ENCODE measurements around the gene DDX56. TPM values are rescaled to one million over a fixed set of nuclear protein-coding genes. Genes with fewer than 3 reads are reported as not detected.

DDX56 gene
- total and polyA plus RNA-seq, 2 experiments from 2014 or later = 65.1 to 70.5 TPM

DNA sequence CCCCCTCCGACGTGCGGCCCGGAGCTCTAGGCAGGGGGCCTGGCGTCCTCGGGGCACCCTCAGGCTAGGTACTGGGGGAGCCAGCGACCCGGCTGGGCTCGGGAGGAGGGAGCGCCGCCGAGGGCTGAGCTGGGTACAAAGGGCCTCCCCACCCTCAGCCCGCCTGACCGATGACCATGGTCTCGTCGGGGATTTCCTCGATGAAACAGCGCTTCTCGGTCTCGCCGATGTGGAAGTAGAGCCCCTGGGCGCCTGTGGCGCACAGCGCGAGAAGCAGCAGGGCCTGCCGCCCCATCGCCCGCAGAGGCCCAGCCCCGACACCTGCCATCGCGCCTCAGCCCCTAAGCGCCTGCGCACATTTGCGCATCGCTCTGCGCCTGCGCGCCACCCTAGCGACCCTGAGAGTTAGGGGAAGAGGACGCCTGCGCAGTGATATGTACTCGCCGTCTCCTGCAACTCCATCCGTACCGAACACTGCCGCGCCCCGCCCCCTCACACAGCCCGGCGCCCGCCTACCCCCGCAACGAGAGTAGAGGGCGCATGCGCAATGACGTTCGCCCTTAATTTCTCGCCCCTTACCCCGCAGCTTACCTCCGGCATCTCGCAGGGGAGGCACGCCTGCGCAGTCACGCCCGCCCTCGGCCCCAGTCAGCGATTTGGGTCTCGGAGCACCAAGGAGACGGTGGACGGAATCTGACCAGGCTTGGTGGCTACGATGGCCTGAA, 8.3 kb upstream of the DDX56 start, which contains the start of gene TMED4:
TSS of gene TMED4 (minus strand) at position 353 of the 725 bp plus-strand sequence. CDS start at position 328, 25 bp downstream.
- 1 to 2% methylated on average over 48 to 65 of the region's 71 CpGs for WGBS, 2 experiments (ENCODE audit: low coverage in 1 of 2, low lambda C conversion rate in 2 of 2, missing lambda C conversion rate in 2 of 2)
- peaks cover 11% of the 10 kb centered on the region for H3K36me3 ChIP-seq (ENCODE audit: low read depth)
- DNase-seq = peak; percentile 99

DNA sequence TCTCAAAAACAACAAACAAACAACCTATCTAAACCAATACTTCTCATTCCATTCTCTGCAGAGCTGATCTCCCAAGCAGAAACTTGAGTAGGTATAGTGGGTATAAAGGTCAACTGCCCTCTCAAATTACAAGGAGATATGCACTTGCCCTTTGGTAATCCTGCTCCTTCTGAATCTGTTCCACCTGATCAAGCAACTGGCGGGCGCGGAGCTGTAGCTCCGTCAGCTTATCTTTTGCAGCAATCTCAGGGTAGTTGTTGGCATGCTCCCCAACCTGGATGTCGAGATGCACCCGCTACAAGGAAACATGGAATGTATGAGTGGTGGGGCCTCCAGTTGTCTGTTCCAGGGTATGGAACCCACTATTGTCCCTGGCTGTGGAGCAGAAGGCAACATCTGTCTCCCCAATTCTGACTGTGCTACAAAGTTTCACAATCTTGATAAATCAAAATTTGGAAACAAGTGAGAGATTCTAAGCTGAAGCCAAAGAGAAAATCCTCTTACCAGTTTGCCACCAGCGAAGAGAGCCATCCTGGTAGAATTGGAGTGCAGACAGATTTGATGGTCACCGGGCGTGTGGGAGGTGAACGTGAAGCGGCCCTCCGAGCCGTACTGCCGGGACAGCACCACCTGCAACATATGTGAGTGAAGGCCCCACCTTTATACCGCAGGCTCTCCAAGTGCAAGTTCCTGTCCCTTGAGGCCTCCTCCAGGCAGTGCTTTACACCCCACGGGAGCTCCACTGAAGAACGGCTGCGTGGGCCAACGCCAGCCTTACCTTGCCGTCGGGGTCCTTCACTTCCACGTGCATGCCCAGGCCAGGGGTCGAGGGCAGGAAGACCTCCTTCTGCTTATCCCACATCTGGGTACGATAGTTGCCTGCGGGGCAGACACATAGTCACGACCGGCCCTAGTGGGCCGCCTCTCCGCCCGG, 7.5 kb upstream of the DDX56 start:
- H3K4me2 ChIP-seq (ENCODE audit: unreplicated experiment) = peak overlapping the region; percentile 77
- H3K4me3 ChIP-seq = peak overlapping the region; percentile 87
- H3K36me3 ChIP-seq (ENCODE audit: low read depth) = peaks cover 11% of the 10 kb centered on the region
- H4K20me1 ChIP-seq (ENCODE audit: insufficient read depth) = no peaks in the 10 kb centered on the region
- peak overlapping the region; percentile 90 for H2AFZ ChIP-seq
- 0 out of 2 replicates have a peak overlapping the region, but pooled peaks have one; percentile 11 for H3K27ac ChIP-seq
- H3K9me3 ChIP-seq (ENCODE audit: low read depth) = no peaks in the 10 kb centered on the region
- 19 to 20% methylated on average over 27 to 30 of the region's 30 CpGs for WGBS, 2 experiments (ENCODE audit: low coverage in 1 of 2, low lambda C conversion rate in 2 of 2, missing lambda C conversion rate in 2 of 2)
- peak; percentile 41 for DNase-seq
- peak overlapping the region; percentile 91 for H3K9ac ChIP-seq
- H3K9me2 ChIP-seq (ENCODE audit: insufficient read depth) = no peaks in the 10 kb centered on the region
- no peak for TF ChIP-seq EZH2 (IDR thresholded peaks at IDR 0.05; ENCODE audit: insufficient read depth, poor library complexity, severe bottlenecking)
- TF ChIP-seq EZH2phosphoT487 (IDR thresholded peaks at IDR 0.05; ENCODE audit: insufficient read depth, low read depth) = no peak
- H3K79me2 ChIP-seq (ENCODE audit: insufficient read depth) = peaks cover 38% of the 10 kb centered on the region
- H3K4me1 ChIP-seq (ENCODE audit: insufficient read depth) = peaks cover 7% of the 10 kb centered on the region; the same call in 1 of the 2 replicates
- H3F3A ChIP-seq (ENCODE audit: insufficient read depth) = peaks cover 14% of the 10 kb centered on the region; the same call in 1 of the 2 replicates
- in situ Hi-C loops (cut with MboI) = loop anchor here (25.0 kb wide), 1 partner anchor 531 kb away; the partner anchor contains the start of gene TBRG4
- H3K27me3 ChIP-seq (replicated peaks; ENCODE audit: insufficient read depth) = no peaks in the 10 kb centered on the region

More for the DNA sequence above, 8.3 kb upstream of the DDX56 start, which contains the start of gene TMED4:
- Histone ChIP-seq H3K4me1 (ENCODE audit: insufficient read depth) (peaks cover 7% of the 10 kb centered on the region; the same call in 1 of the 2 replicates), H4K20me1 (ENCODE audit: insufficient read depth) (no peaks in the 10 kb centered on the region), H3K9me3 (ENCODE audit: low read depth) (no peaks in the 10 kb centered on the region), H3K27me3 (replicated peaks; ENCODE audit: insufficient read depth) (no peaks in the 10 kb centered on the region), H3K9me2 (ENCODE audit: insufficient read depth) (no peaks in the 10 kb centered on the region), H3K27ac (peak within 1 kb of the TSS; percentile 94), H3K9ac (peak within 1 kb of the TSS; percentile 91), H3K4me3 (peak within 1 kb of the TSS; percentile 87), H2AFZ (peak within 1 kb of the TSS; percentile 92), H3K4me2 (ENCODE audit: unreplicated experiment) (peak within 1 kb of the TSS; percentile 89), H3F3A (ENCODE audit: insufficient read depth) (peaks cover 11% of the 10 kb centered on the region; the same call in 1 of the 2 replicates), H3K79me2 (ENCODE audit: insufficient read depth) (peaks cover 38% of the 10 kb centered on the region)
- TF ChIP-seq EZH2phosphoT487 (IDR thresholded peaks at IDR 0.05; ENCODE audit: insufficient read depth, low read depth) (no peak), EZH2 (IDR thresholded peaks at IDR 0.05; ENCODE audit: insufficient read depth, poor library complexity, severe bottlenecking) (no peak)
- in situ Hi-C loops (cut with MboI) = loop anchor here (25.0 kb wide), 1 partner anchor 530 kb away; the partner anchor contains the start of gene TBRG4

DNA sequence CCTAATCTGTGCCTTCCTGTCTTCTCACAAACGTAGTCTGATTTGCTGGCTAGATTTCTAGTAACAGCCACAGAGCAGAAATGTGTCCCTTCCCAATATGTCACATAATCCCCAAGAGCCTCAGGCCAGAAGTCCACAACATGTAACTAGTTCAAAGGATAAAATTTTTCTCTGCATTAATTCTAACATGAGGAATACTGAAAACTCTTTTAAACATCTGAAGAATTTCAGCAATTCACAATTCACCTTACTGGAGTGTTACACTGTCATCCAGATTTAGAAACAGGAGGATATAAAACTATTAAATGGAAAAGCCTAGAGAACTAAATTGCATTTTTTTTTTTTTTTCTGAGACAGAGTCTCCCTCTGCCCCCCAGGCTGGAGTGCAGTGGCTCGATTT, 2.5 kb upstream of the DDX56 start:
- H3K4me1 ChIP-seq (ENCODE audit: insufficient read depth) = peaks cover 12% of the 10 kb centered on the region; the same call in 1 of the 2 replicates
- no peak overlapping the region for H3K9ac ChIP-seq
- no peaks in the 10 kb centered on the region for H3K9me2 ChIP-seq (ENCODE audit: insufficient read depth)
- no peak overlapping the region for H2AFZ ChIP-seq
- no peak overlapping the region for H3K4me3 ChIP-seq
- in situ Hi-C loops (cut with MboI) = loop anchor here (25.0 kb wide), 1 partner anchor 536 kb away; the partner anchor contains the start of gene TBRG4
- H3K36me3 ChIP-seq (ENCODE audit: low read depth) = peaks cover 22% of the 10 kb centered on the region
- peaks cover 7% of the 10 kb centered on the region; the same call in 1 of the 2 replicates for H3F3A ChIP-seq (ENCODE audit: insufficient read depth)
- WGBS, 2 experiments (ENCODE audit: low coverage in 1 of 2, low lambda C conversion rate in 2 of 2, missing lambda C conversion rate in 2 of 2) = 55 to 58% methylated on average over 2 of the region's 2 CpGs
- DNase-seq = no peak
- no peak overlapping the region for H3K27ac ChIP-seq
- TF ChIP-seq EZH2 (IDR thresholded peaks at IDR 0.05; ENCODE audit: insufficient read depth, poor library complexity, severe bottlenecking) (no peak), EZH2phosphoT487 (IDR thresholded peaks at IDR 0.05; ENCODE audit: insufficient read depth, low read depth) (no peak)
- H4K20me1 ChIP-seq (ENCODE audit: insufficient read depth) = no peaks in the 10 kb centered on the region
- H3K27me3 ChIP-seq (replicated peaks; ENCODE audit: insufficient read depth) = no peaks in the 10 kb centered on the region
- no peak overlapping the region for H3K4me2 ChIP-seq (ENCODE audit: unreplicated experiment)
- peaks cover 73% of the 10 kb centered on the region for H3K79me2 ChIP-seq (ENCODE audit: insufficient read depth)
- no peaks in the 10 kb centered on the region for H3K9me3 ChIP-seq (ENCODE audit: low read depth)

DNA sequence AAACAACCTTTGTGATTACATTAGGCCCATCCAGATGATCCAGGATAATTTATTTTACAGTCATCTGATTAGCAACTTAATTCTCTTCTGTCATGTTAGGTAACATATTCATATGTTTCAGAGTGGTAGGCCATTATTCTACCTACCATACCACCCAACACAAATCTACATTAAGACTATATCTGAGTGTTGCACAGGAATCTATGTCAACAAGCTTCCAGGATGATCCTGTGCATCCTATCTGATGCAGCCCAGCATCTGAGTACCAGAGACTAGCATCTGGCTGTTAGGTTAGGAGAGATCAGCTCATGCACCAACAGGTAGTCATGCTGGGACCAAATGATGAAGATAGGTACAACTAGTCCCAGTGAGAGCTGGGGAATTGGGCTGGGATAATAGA, 1.3 kb upstream of the DDX56 start:
- peaks cover 73% of the 10 kb centered on the region for H3K79me2 ChIP-seq (ENCODE audit: insufficient read depth)
- H3K9ac ChIP-seq = peak overlapping the region; percentile 89
- TF ChIP-seq EZH2 (IDR thresholded peaks at IDR 0.05; ENCODE audit: insufficient read depth, poor library complexity, severe bottlenecking) (no peak), EZH2phosphoT487 (IDR thresholded peaks at IDR 0.05; ENCODE audit: insufficient read depth, low read depth) (no peak)

More for the DNA sequence above, 1.3 kb upstream of the DDX56 start:
- Histone ChIP-seq H3K27ac (no peak overlapping the region), H3K4me3 (peak overlapping the region; percentile 83; the same call in 1 of the 2 replicates), H3K4me2 (ENCODE audit: unreplicated experiment) (peak overlapping the region; percentile 90), H3F3A (ENCODE audit: insufficient read depth) (peaks cover 7% of the 10 kb centered on the region; the same call in 1 of the 2 replicates), H3K27me3 (replicated peaks; ENCODE audit: insufficient read depth) (no peaks in the 10 kb centered on the region), H3K9me3 (ENCODE audit: low read depth) (no peaks in the 10 kb centered on the region), H3K4me1 (ENCODE audit: insufficient read depth) (peaks cover 6% of the 10 kb centered on the region; the same call in 1 of the 2 replicates), H2AFZ (no peak overlapping the region), H3K36me3 (ENCODE audit: low read depth) (peaks cover 30% of the 10 kb centered on the region), H4K20me1 (ENCODE audit: insufficient read depth) (no peaks in the 10 kb centered on the region), H3K9me2 (ENCODE audit: insufficient read depth) (no peaks in the 10 kb centered on the region)
- DNase-seq = no peak
- in situ Hi-C loops (cut with MboI) = loop anchor here (25.0 kb wide), 1 partner anchor 537 kb away; the partner anchor contains the start of gene TBRG4
